HepG2 (cell line): ENCODE data around the gene CDK18. TPM values are rescaled to one million over a fixed set of nuclear protein-coding genes. Genes with fewer than 3 reads are reported as not detected.

Source experiments
- AGO2 ChIP-seq: fragments of 200-400 bp; formaldehyde crosslinking; optimal IDR thresholded peaks from 2 replicates; pipeline ENCODE3; 2017; ENCODE audit warnings: mild to moderate bottlenecking, low read depth, low read length, moderate library complexity
- ATM ChIP-seq: fragments of 450-650 bp; IDR thresholded peaks from 2 replicates; pipeline ENCODE4 v1.7.1; 2017; ENCODE audit warnings: mild to moderate bottlenecking, borderline replicate concordance
- DZIP1 ChIP-seq: sonication (generic); formaldehyde crosslinking; IDR thresholded peaks from 2 replicates; pipeline ENCODE4 v1.5.0; 2020; ENCODE audit warnings: mild to moderate bottlenecking, missing genetic modification reagents
- HMG20B ChIP-seq: conservative IDR thresholded peaks from 2 replicates; pipeline ENCODE4 v1.6.1; 2016; ENCODE audit warnings: missing genetic modification reagents, missing compliant biosample characterization
- IRX3 ChIP-seq: sonication (generic); formaldehyde crosslinking; IDR thresholded peaks from 2 replicates; pipeline ENCODE4 v1.8.1; 2023; ENCODE audit warnings: mild to moderate bottlenecking, low read depth, missing genetic modification reagents, borderline replicate concordance
- MLLT10 ChIP-seq: sonication (generic); formaldehyde crosslinking; IDR thresholded peaks from 2 replicates; pipeline ENCODE4 v1.4.0; 2020; ENCODE audit warnings: missing genetic modification reagents
- NAIF1 ChIP-seq: sonication (generic); formaldehyde crosslinking; IDR thresholded peaks from 2 replicates; pipeline ENCODE4 v1.5.0; 2020; ENCODE audit warnings: mild to moderate bottlenecking, missing genetic modification reagents, borderline replicate concordance
- NR2F1 ChIP-seq, 2 experiments: fragments of 450-650 bp in 1 of 2; formaldehyde crosslinking in 1 of 2; IDR thresholded peaks; 2 replicates each; pipeline versions ENCODE4 v1.5.0 to v1.6.1; 2016 to 2020; ENCODE audit warnings: mild to moderate bottlenecking in 1 of 2, missing compliant biosample characterization in 1 of 2, missing genetic modification reagents in 1 of 2, moderate library complexity in 1 of 2
- NR3C1 ChIP-seq: sonication (generic); formaldehyde crosslinking; IDR thresholded peaks from 2 replicates; pipeline ENCODE4 v1.4.0; 2020; ENCODE audit warnings: missing genetic modification reagents
- PBX2 ChIP-seq: IDR thresholded peaks from 2 replicates; pipeline ENCODE4 v1.6.1; 2016; ENCODE audit warnings: control low read depth
- PHF5A ChIP-seq: IDR thresholded peaks from one replicate; pipeline ENCODE4 v1.6.1; 2018; ENCODE audit warnings: low read depth, missing genetic modification reagents; ENCODE audit not compliant: unreplicated experiment
- POLR2G ChIP-seq: fragments of 200-400 bp; formaldehyde crosslinking; IDR thresholded peaks from 2 replicates; pipeline ENCODE4 v1.6.1; 2018; ENCODE audit warnings: mild to moderate bottlenecking, low read depth, low read length, moderate library complexity
- RFX5 ChIP-seq: IDR thresholded peaks from 2 replicates; pipeline ENCODE4 v1.6.1; 2011; ENCODE audit warnings: low read depth, low read length, improper control_type of control experiment
- SKIL ChIP-seq: sonication (generic); formaldehyde crosslinking; IDR thresholded peaks from 2 replicates; pipeline ENCODE4 v1.8.0; 2022; ENCODE audit warnings: missing genetic modification reagents, mild to moderate bottlenecking, moderate library complexity, borderline replicate concordance
- ZEB1 ChIP-seq: IDR thresholded peaks from 2 replicates; pipeline ENCODE4 v1.6.1; 2012; ENCODE audit warnings: mild to moderate bottlenecking, low read depth, inconsistent platforms; ENCODE audit not compliant: insufficient replicate concordance
- ZFP41 ChIP-seq: sonication (generic); formaldehyde crosslinking; IDR thresholded peaks from 2 replicates; pipeline ENCODE4 v1.4.0; 2020; ENCODE audit warnings: mild to moderate bottlenecking, missing genetic modification reagents, borderline replicate concordance
- ZGPAT ChIP-seq: IDR thresholded peaks from 2 replicates; pipeline ENCODE4 v1.6.1; 2016; ENCODE audit warnings: mild to moderate bottlenecking
- ZNF326 ChIP-seq: sonication (generic); formaldehyde crosslinking; IDR thresholded peaks from 2 replicates; pipeline ENCODE4 v1.4.0; 2020; ENCODE audit warnings: missing genetic modification reagents, borderline replicate concordance
- ZNF766 ChIP-seq: sonication (generic); formaldehyde crosslinking; IDR thresholded peaks from 2 replicates; pipeline ENCODE4 v1.5.0; 2020; ENCODE audit warnings: missing genetic modification reagents, borderline replicate concordance
- ZNF773 ChIP-seq: sonication (generic); formaldehyde crosslinking; IDR thresholded peaks from 2 replicates; pipeline ENCODE4 v1.4.0; 2020; ENCODE audit warnings: missing genetic modification reagents, borderline replicate concordance
- ZNF777 ChIP-seq: sonication (generic); formaldehyde crosslinking; IDR thresholded peaks from 2 replicates; pipeline ENCODE4 v1.4.0; 2020; ENCODE audit warnings: missing genetic modification reagents
- ZSCAN30 ChIP-seq: sonication (generic); formaldehyde crosslinking; IDR thresholded peaks from 2 replicates; pipeline ENCODE4 v1.5.0; 2020; ENCODE audit warnings: mild to moderate bottlenecking, missing genetic modification reagents
- polyA plus RNA-seq, 8 experiments: library from polyadenylated mRNA; depleted of rRNA in 3 of 8; stranded (reverse) in 7 of 8; unstranded in 1 of 8; fragments of >200 nt; fragmentation: Illumina TruSeq in 4 of 8; extraction: Trizol in 4 of 8; gene quantifications; 2 replicates each; pipeline versions ENCODE4 v1.2.1 to v1.2.3, GENCODE V29; 2011 to 2016; ENCODE audit warnings: low read depth in 4 of 8, missing spikeins in 1 of 8, mixed read lengths in 1 of 8; ENCODE audit not compliant: insufficient read depth in 1 of 8
- total RNA-seq, 5 experiments: library from RNA; depleted of rRNA; stranded (reverse); fragments of >200 nt; fragmentation: Illumina TruSeq; extraction: Trizol; gene quantifications; 2 replicates each; pipeline ENCODE4 v1.2.3, GENCODE V29; 2016; ENCODE audit warnings: low read depth in 1 of 5

Gene CDK18
- total and polyA plus RNA-seq, 2 of the 13 experiments (the other 11 are each of a cell fraction or from before 2014, with no cell fraction given), result 6.4 to 38.8 TPM

GRCh38 chr1:205484985-205485967, 19.2 kb upstream of the CDK18 start (continued):
- TF ChIP-seq ZNF773 (CRISPR knock-in tag), result no peak
- TF ChIP-seq NR2F1 (CRISPR knock-in tag; IDR thresholded peaks at IDR 0.05), result peak; percentile 34 to 64; a peak in 3 of 4 replicates
- TF ChIP-seq MLLT10 (CRISPR knock-in tag), result no peak
- TF ChIP-seq ZNF326 (CRISPR knock-in tag), result no peak
- no peak for TF ChIP-seq RFX5
- TF ChIP-seq NR3C1 (CRISPR knock-in tag), result no peak
- no peak for TF ChIP-seq PHF5A
- TF ChIP-seq ZNF766 (CRISPR knock-in tag), result no peak
- TF ChIP-seq DZIP1 (CRISPR knock-in tag), result no peak
- TF ChIP-seq POLR2G, result no peak
- TF ChIP-seq ZFP41 (CRISPR knock-in tag), result no peak
- TF ChIP-seq IRX3 (CRISPR knock-in tag), result no peak
- TF ChIP-seq HMG20B, result no peak
- no peak for TF ChIP-seq PBX2
- TF ChIP-seq ZNF777 (CRISPR knock-in tag), result no peak
- TF ChIP-seq ZEB1, result no peak
- TF ChIP-seq ZGPAT (CRISPR knock-in tag), result peak; percentile 86
- no peak for TF ChIP-seq ZSCAN30 (CRISPR knock-in tag)
- TF ChIP-seq NAIF1 (CRISPR knock-in tag), result no peak
- TF ChIP-seq AGO2, result no peak
- TF ChIP-seq ATM, result no peak
- 0 out of 2 replicates have a peak, but pooled peaks have one; percentile 48 for TF ChIP-seq SKIL (CRISPR knock-in tag)
